CD4-positive, alpha-beta T cell treated with Interleukin-6 for 4 hours (primary cell): Measurements from ENCODE around the gene AEBP2.
A peak's percentile ranks its signal among the peaks of the same experiment; 100 is the strongest.
"Not testable (repeated sequence)": the region's sequence is repeated elsewhere in the genome, so short reads cannot be mapped to it uniquely, and the experiment has no call there.

Experiments
- DNase-seq: peaks from one replicate; pipeline ENCODE4 v3.0.0-alpha.2; 2020; ENCODE audit warnings: mixed read lengths

The AEBP2 gene

GRCh38 chr12:19423166-19423930 lies 15.9 kb upstream of the AEBP2 start:
- DNase-seq = no peak

- DNase-seq = no peak
These were observed 11.0 kb upstream of the AEBP2 start for GRCh38 chr12:19428246-19428645.

GRCh38 chr12:19429491-19429890 lies 9.8 kb upstream of the AEBP2 start:
- DNase-seq = not testable (repeated sequence)

- no peak for DNase-seq
These were observed 8.3 kb upstream of the AEBP2 start for GRCh38 chr12:19430988-19431387.

- DNase-seq = no peak
These were observed 7.6 kb upstream of the AEBP2 start for GRCh38 chr12:19431407-19432308.

GRCh38 chr12:19432309-19433170 lies 6.8 kb upstream of the AEBP2 start:
- no peak for DNase-seq

GRCh38 chr12:19434538-19434937 lies 4.8 kb upstream of the AEBP2 start:
- DNase-seq = no peak

GRCh38 chr12:19435831-19436497 lies 3.3 kb upstream of the AEBP2 start:
- no peak for DNase-seq

- DNase-seq = no peak
These were observed 2.4 kb upstream of the AEBP2 start for GRCh38 chr12:19436931-19437330.

- DNase-seq = no peak
These were observed 1.3 kb upstream of the AEBP2 start for GRCh38 chr12:19437996-19438395.

GRCh38 chr12:19440019-19440858 lies 947 bp downstream of the AEBP2 start:
- peak; percentile 62 for DNase-seq

- no peak for DNase-seq
These were observed 1.6 kb downstream of the AEBP2 start for GRCh38 chr12:19440916-19441315.

GRCh38 chr12:19443585-19443984 lies 4.3 kb downstream of the AEBP2 start:
- no peak for DNase-seq

GRCh38 chr12:19444097-19444496 lies 4.8 kb downstream of the AEBP2 start:
- DNase-seq = no peak

- no peak for DNase-seq
These were observed 8.1 kb downstream of the AEBP2 start for GRCh38 chr12:19447386-19447785.

- DNase-seq = no peak
These were observed 10.5 kb downstream of the AEBP2 start for GRCh38 chr12:19449814-19450213.

- DNase-seq = no peak
These were observed 11.1 kb downstream of the AEBP2 start for GRCh38 chr12:19450362-19450761.

GRCh38 chr12:19451196-19451595 lies 11.9 kb downstream of the AEBP2 start:
- DNase-seq = no peak

GRCh38 chr12:19453961-19454360 lies 14.7 kb downstream of the AEBP2 start:
- DNase-seq = no peak

GRCh38 chr12:19454837-19455236 lies 15.5 kb downstream of the AEBP2 start:
- DNase-seq = no peak

- no peak for DNase-seq
These were observed 16.9 kb downstream of the AEBP2 start for GRCh38 chr12:19456176-19456575.

GRCh38 chr12:19457561-19457960 lies 18.3 kb downstream of the AEBP2 start:
- no peak for DNase-seq
